ENCODE measurements around the gene BRI3. TPM values are rescaled to one million over a fixed set of nuclear protein-coding genes. Genes with fewer than 3 reads are reported as not detected.

The BRI3 gene
- total RNA-seq, 2 donors from 2014 or later: 55.6 to 61.1 TPM

DNA sequence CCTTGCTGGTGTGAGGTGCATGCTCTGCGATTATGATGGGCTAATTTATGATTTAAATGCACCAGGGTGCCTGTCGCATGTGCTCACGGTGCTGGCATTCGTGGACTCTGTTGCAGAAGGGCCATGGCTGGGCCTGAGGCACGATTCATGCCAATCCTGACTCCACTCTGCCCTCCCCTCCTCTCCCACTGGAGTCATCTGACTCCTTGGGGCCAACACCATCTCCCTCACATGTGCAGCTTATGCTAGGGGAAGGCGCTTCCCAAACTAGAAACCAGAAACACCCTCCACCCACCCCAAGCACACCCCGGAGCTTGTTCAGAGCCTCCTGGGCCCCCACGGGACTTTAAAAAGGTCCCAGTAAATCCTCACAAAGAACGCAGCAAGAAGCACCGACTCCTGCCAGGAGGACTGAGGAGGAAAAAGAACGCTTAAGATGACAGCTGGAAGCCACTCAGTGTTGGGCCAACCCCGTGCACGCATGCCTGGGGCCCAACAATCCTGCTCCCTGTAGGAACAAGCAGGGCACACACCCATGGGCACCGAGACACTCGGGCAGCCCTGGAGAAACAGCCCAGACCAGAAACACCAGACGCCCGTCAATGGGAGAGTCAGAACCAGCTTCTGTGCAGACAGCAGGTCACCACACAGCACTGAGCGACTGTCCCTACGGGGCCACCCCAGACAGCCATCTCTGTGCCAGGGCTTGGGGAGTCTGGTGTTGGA lies 14.1 kb downstream of the BRI3 start:
- peak overlapping the region in 1 of 2 donors; percentile 6 for H3K27ac ChIP-seq
- H3K36me3 ChIP-seq: peaks cover 42% of the 10 kb centered on the region
- no peak for DNase-seq (ENCODE audit: low spot score)
- H3K9me3 ChIP-seq: no peaks in the 10 kb centered on the region
- no peak overlapping the region for H3K4me3 ChIP-seq
- peaks cover 0 to 11% of the 10 kb centered on the region in 2 donors for H3K4me1 ChIP-seq
- H3K27me3 ChIP-seq: no peaks in the 10 kb centered on the region
- no peak for TF ChIP-seq CTCF (IDR thresholded peaks at IDR 0.05)

DNA sequence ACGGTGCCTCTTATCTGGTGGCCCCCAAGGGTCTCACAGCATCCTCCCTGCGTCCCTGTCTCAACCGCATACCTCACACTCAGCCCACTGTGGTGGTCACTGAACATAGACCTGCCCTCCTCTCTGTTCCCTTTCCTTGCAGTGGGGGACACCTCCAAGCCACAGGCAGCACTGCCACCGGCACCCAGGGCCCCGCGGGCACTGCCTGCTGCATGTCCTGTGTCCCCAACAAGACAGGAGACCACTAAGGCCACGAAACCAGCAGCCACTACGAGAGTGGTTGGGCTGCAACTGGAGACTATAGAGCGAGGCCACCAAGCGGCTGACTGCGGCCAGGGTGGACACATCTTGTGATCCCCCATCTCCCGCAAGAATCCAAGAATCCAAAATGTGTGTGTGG lies 15.3 kb downstream of the BRI3 start:
- no peak overlapping the region for H3K4me3 ChIP-seq
- TF ChIP-seq CTCF (IDR thresholded peaks at IDR 0.05): no peak
- peaks cover 36% of the 10 kb centered on the region for H3K36me3 ChIP-seq

DNA sequence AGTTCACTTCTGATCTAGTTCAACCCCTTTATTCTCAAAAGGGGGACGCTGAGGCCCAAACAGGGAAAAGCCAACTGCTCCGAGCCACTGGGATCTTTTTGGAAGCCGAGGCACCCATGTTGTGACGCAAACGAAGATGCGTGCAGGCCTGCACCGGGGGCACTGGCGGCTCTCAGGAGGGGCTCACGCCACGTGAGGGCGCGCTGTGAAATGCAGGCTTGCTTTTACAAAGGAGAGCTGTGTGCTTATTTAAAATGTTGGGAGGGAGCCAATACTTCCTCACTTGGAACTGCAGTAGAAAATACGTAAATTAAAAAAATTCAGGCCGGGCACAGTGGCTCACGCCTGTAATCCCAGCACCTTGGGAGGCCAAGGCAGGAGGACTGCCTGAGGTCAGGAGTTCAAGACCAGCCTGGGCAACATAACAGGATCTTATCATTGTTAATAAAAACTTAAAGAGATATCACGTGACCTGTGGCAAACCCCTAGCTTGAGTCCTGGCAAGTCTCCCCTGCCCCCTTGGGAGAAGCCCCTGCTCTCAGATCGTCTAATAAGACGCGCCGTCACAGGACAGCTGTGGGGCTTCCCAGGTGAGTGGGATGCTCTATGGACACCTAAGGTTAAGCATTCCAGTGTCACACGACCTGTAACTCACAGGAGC lies 16.3 kb downstream of the BRI3 start:
- Histone ChIP-seq H3K27ac (no peak overlapping the region), H3K36me3 (peaks cover 27% of the 10 kb centered on the region), H3K27me3 (no peaks in the 10 kb centered on the region), H3K9me3 (no peaks in the 10 kb centered on the region), H3K4me3 (no peak overlapping the region), H3K4me1 (peaks cover 0 to 11% of the 10 kb centered on the region in 2 donors)
- no peak for DNase-seq (ENCODE audit: low spot score)
- TF ChIP-seq CTCF (IDR thresholded peaks at IDR 0.05): no peak

More for the DNA sequence above, 15.3 kb downstream of the BRI3 start:
- no peaks in the 10 kb centered on the region for H3K9me3 ChIP-seq
- no peak overlapping the region for H3K27ac ChIP-seq
- no peaks in the 10 kb centered on the region for H3K27me3 ChIP-seq
- H3K4me1 ChIP-seq: peaks cover 0 to 11% of the 10 kb centered on the region in 2 donors
- no peak for DNase-seq (ENCODE audit: low spot score)

DNA sequence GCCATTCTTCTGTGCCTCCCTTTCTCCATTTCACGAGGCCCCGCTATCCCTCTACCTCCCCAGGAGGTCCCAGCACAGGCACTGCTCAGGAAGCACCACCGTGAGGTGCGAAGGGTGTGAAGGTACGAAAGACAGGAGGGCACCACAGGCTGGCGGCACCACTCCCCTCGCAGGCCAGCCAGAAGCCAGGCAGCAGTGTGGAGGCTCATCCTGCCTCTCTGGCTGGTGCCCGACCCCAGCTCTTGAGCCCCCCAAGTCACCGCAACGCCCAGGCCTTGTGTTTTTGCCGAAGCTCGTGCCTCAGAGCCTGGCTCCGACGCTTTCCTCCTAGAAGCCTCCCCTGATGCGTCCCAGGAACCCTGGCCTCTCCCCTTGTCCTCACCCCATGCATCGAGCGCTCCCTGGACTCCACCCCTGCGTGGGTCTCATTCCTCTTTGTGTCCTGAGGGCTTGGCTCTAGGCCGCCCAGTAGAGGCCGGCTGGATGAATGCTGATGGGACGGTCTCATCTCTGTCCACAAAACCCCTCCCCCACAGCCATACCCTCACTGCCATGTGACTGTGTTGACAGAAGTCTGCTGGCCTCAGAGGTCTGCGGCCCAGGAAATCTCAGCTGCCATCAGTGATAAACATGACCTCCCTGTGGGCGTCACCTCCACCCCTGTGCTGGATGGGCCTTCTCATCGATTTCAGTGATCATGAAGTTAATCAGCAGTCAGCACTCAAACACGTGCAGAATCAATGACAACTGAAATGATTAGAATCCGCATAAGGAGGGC lies 19.3 kb downstream of the BRI3 start:
- Histone ChIP-seq H3K27me3 (no peaks in the 10 kb centered on the region), H3K27ac (no peak overlapping the region), H3K36me3 (no peaks in the 10 kb centered on the region), H3K4me1 (peaks cover 0 to under 1% of the 10 kb centered on the region in 2 donors), H3K4me3 (no peak overlapping the region), H3K9me3 (no peaks in the 10 kb centered on the region)
- no peak for DNase-seq (ENCODE audit: low spot score)
- no peak for TF ChIP-seq CTCF (IDR thresholded peaks at IDR 0.05)

- H3K27me3 ChIP-seq: no peaks in the 10 kb centered on the region
- TF ChIP-seq CTCF (IDR thresholded peaks at IDR 0.05): no peak
- no peaks in the 10 kb centered on the region for H3K36me3 ChIP-seq
- no peak overlapping the region for H3K27ac ChIP-seq
- H3K4me3 ChIP-seq: no peak overlapping the region
- DNase-seq (ENCODE audit: low spot score): no peak
- no peaks in the 10 kb centered on the region for H3K9me3 ChIP-seq
- H3K4me1 ChIP-seq: no peaks in the 10 kb centered on the region
These were observed 20.4 kb downstream of the BRI3 start for GRCh38 chr7:98301693-98302470.
